Activated gamma-delta T cell (primary cell): ENCODE results near the gene PPP2R1B.

Experiments
- DNase-seq: peaks from one replicate; lab custom pipeline; 2025; lab: John Stamatoyannopoulos, UW

Gene PPP2R1B

GRCh38 chr11:111693224-111693937, 72.8 kb downstream of the PPP2R1B start:
- DNase-seq: no peak

DNA sequence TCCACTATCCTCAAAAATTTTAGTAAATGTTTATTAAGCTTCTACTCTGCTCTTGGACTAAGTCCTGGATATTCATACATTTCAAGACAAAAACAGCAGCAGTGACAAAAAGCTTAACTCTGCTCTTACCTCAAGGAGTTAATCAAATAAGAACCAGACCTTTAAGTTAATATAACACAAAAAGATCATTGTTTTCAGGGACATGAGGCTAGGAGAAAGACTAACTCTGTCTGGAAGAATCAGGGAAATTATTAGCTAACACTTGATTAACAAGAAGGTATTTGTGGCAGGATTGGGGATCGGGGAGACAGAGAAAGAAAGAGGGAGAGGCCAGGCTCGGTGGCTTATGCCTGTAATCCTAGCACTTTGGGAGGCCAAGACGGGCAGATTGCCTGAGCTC, 74.4 kb downstream of the PPP2R1B start:
- DNase-seq: no peak

GRCh38 chr11:111691176-111691575, 75.0 kb downstream of the PPP2R1B start:
- no peak for DNase-seq

GRCh38 chr11:111688013-111688412, 78.2 kb downstream of the PPP2R1B start:
- no peak for DNase-seq

GRCh38 chr11:111684251-111684650, 81.9 kb downstream of the PPP2R1B start:
- DNase-seq: no peak

GRCh38 chr11:111683806-111684205, 82.4 kb downstream of the PPP2R1B start:
- DNase-seq: no peak

- no peak for DNase-seq
Observed at GRCh38 chr11:111680486-111681175, 85.6 kb downstream of the PPP2R1B start.
